Omental fat pad (tissue), 4 donors: ENCODE data around the gene EXD3. TPM values are rescaled to one million over a fixed set of nuclear protein-coding genes. Genes with fewer than 3 reads are reported as not detected.
"Not testable (repeated sequence)": the region's sequence is repeated elsewhere in the genome, so short reads cannot be mapped to it uniquely, and the experiment has no call there.

Source experiments
- ATAC-seq: fragments of 150-250 bp; one replicate; pipeline ENCODE4 v1.9.1; 2016; ENCODE audit warnings: mild to moderate bottlenecking, moderate library complexity; ENCODE audit not compliant: low FRiP score
- DNase-seq: peaks from one replicate; pipeline ENCODE4 v3.0.0-alpha.2; 2019; ENCODE audit warnings: low spot score
- total RNA-seq, 4 donors: library from RNA; depleted of rRNA; stranded (reverse); fragments of >200 nt; gene quantifications; one replicate each; pipeline ENCODE4 v1.1.0, GENCODE V29; 2016
- TF ChIP-seq, protein P1 (sequence below), 3 donors: fragments of 450-650 bp; IDR thresholded peaks; one replicate each; pipeline ENCODE4 v1.5.1; 2016 to 2017; ENCODE audit warnings: antibody characterized with exemption in 3 of 3, mild to moderate bottlenecking in 3 of 3, moderate library complexity in 2 of 3

EXD3 gene
- total RNA-seq, 4 donors from 2014 or later, result 8.3 to 18.3 (median 10.5) TPM

- no peak for DNase-seq
- TF ChIP-seq, protein P1, sequence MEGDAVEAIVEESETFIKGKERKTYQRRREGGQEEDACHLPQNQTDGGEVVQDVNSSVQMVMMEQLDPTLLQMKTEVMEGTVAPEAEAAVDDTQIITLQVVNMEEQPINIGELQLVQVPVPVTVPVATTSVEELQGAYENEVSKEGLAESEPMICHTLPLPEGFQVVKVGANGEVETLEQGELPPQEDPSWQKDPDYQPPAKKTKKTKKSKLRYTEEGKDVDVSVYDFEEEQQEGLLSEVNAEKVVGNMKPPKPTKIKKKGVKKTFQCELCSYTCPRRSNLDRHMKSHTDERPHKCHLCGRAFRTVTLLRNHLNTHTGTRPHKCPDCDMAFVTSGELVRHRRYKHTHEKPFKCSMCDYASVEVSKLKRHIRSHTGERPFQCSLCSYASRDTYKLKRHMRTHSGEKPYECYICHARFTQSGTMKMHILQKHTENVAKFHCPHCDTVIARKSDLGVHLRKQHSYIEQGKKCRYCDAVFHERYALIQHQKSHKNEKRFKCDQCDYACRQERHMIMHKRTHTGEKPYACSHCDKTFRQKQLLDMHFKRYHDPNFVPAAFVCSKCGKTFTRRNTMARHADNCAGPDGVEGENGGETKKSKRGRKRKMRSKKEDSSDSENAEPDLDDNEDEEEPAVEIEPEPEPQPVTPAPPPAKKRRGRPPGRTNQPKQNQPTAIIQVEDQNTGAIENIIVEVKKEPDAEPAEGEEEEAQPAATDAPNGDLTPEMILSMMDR (IDR thresholded peaks at IDR 0.05), result no peak
- no peak for ATAC-seq
These were observed 159.5 kb downstream of the EXD3 start for GRCh38 chr9:137263506-137263905.

DNA sequence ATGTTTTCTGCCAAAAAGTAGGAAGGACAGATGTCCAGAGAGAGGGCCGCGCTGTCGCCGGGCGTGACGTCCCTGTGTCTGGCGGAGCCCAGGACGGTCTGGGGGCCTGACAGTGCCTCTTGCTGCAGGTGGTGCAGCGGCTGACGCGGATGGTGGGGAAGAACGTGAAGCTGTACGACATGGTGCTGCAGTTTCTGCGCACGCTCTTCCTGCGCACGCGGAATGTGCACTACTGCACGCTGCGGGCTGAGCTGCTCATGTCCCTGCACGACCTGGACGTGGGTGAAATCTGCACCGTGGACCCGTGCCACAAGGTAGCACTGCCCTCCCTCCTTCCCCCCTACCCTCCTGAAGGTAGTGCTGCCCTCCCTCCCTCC, 160.1 kb downstream of the EXD3 start:
- ATAC-seq, result no peak
- TF ChIP-seq, protein P1 (IDR thresholded peaks at IDR 0.05), result no peak
- DNase-seq, result no peak

DNA sequence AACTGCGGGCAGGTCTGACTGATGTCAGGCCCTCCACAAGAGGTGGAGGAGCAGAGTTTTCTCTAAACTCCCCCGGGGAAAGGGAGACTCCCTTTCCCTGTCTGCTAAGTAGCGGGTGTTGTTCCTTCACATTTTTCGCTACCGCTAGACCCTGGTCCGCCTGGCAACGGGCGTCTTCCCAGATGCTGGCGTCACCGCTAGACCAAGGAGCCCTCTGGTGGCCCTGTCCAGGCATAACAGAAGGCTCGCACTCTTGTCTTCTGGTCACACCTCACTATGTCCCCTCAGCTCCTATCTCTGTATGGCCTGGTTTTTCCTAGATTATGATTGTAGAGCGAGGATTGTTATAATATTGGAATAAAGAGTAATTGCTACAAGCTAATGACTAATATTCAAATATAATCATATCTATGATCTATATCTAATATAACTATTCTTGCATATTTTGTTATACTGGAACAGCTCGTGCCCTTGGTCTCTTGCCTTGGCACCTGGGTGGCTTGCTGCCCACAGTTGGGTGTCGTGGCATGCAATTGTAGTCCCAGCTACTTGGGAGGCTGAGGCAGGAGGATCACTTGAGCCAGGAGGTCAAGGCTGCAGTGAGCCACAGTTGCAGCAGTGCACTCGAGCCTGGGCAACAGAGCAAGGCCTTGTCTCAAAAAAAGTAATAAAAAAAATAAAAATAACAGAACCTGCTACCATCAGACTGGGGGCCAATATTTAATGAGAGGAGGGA, 160.6 kb downstream of the EXD3 start:
- not testable (repeated sequence) for ATAC-seq, DNase-seq

Other genes with a start within 250 kb of the EXD3 start
- gene ANAPC2, start 234.6 kb downstream of the EXD3 start, total RNA-seq, result 10 to 100 TPM; 17.4 to 38.8 (median 22.8) TPM
- gene SSNA1, start 234.5 kb downstream of the EXD3 start, total RNA-seq, result 10 to 100 TPM; 51.2 to 78.2 (median 67.1) TPM
- 1 to 10 TPM; 3.6 to 6.5 (median 4.9) TPM for gene TPRN, start 222.4 kb downstream of the EXD3 start, total RNA-seq
- gene TMEM203, start 217.5 kb downstream of the EXD3 start, total RNA-seq, result 10 to 100 TPM; 21.6 to 29.1 (median 27.1) TPM
- gene NDOR1, start 217.5 kb downstream of the EXD3 start, total RNA-seq, result 1 to 10 TPM; 5.6 to 6.6 (median 6.1) TPM
- 1 to 10 TPM in 1 of 4 donors, under 1 TPM in 2, not detected in 1; 0.65 to 1.0 (median 0.72) TPM for gene RNF208, start 200.9 kb downstream of the EXD3 start, total RNA-seq
- under 1 TPM in 3 of 4 donors, not detected in 1; 0.36 to 0.65 (median 0.38) TPM for gene CYSRT1, start 198.0 kb downstream of the EXD3 start, total RNA-seq
- gene RNF224, start 195.7 kb downstream of the EXD3 start, total RNA-seq, result under 1 TPM in 1 of 4 donors, not detected in 3; 0.19 TPM
- not detected for gene SLC34A3, start 192.3 kb downstream of the EXD3 start, total RNA-seq
- 100 to 1,000 TPM; 197 to 452 (median 288) TPM for gene TUBB4B, start 181.9 kb downstream of the EXD3 start, total RNA-seq
- gene STPG3, start 171.9 kb downstream of the EXD3 start, total RNA-seq, result under 1 TPM in 1 of 4 donors, not detected in 3; 0.56 TPM
- gene NELFB, start 167.8 kb downstream of the EXD3 start, total RNA-seq, result 10 to 100 TPM; 22.2 to 42.8 (median 34.2) TPM
- 10 to 100 TPM in 3 of 4 donors, 1 to 10 TPM in 1; 9.8 to 17.7 (median 11.6) TPM for gene TOR4A, start 145.4 kb downstream of the EXD3 start, total RNA-seq
- gene NRARP, start 120.9 kb downstream of the EXD3 start, total RNA-seq, result 10 to 100 TPM in 1 of 4 donors, 1 to 10 TPM in 3; 4.6 to 12.3 (median 7.2) TPM
- gene NOXA1, start 231 bp upstream of the EXD3 start, total RNA-seq, result 1 to 10 TPM in 3 of 4 donors, under 1 TPM in 1; 0.84 to 3.8 (median 2.1) TPM
- not detected for gene ENTPD8, start 18.2 kb upstream of the EXD3 start, total RNA-seq
- gene NSMF, start 36.2 kb upstream of the EXD3 start, total RNA-seq, result 10 to 100 TPM; 29.6 to 59.9 (median 31.5) TPM
- gene PNPLA7, start 127.2 kb upstream of the EXD3 start, total RNA-seq, result 10 to 100 TPM in 3 of 4 donors, 1 to 10 TPM in 1; 7.1 to 23.1 (median 13.9) TPM
- gene MRPL41, start 128.7 kb upstream of the EXD3 start, total RNA-seq, result 10 to 100 TPM; 41.2 to 82.9 (median 66.6) TPM
- gene DPH7, start 155.8 kb upstream of the EXD3 start, total RNA-seq, result 10 to 100 TPM; 14.4 to 40.5 (median 29.1) TPM
- gene ZMYND19, start 167.3 kb upstream of the EXD3 start, total RNA-seq, result 10 to 100 TPM in 3 of 4 donors, 1 to 10 TPM in 1; 9.5 to 22.1 (median 11.7) TPM
- 10 to 100 TPM; 23.4 to 39.2 (median 33.3) TPM for gene ARRDC1, start 182.5 kb upstream of the EXD3 start, total RNA-seq
- gene EHMT1, start 195.8 kb upstream of the EXD3 start, total RNA-seq, result 100 to 1,000 TPM in 1 of 4 donors, 10 to 100 TPM in 3; 57.6 to 103 (median 76.8) TPM